Hematopoietic multipotent progenitor cell treated with erythropoietin and hydrocortisone succinate and interleukin-3 and kit ligand, for 8 days (in vitro differentiated cells): Measurements from ENCODE around the gene CCK.

ENCODE experiments used
- DNase-seq: peaks from one replicate; pipeline ENCODE4 v3.0.0-alpha.2; 2015

The CCK gene

DNA sequence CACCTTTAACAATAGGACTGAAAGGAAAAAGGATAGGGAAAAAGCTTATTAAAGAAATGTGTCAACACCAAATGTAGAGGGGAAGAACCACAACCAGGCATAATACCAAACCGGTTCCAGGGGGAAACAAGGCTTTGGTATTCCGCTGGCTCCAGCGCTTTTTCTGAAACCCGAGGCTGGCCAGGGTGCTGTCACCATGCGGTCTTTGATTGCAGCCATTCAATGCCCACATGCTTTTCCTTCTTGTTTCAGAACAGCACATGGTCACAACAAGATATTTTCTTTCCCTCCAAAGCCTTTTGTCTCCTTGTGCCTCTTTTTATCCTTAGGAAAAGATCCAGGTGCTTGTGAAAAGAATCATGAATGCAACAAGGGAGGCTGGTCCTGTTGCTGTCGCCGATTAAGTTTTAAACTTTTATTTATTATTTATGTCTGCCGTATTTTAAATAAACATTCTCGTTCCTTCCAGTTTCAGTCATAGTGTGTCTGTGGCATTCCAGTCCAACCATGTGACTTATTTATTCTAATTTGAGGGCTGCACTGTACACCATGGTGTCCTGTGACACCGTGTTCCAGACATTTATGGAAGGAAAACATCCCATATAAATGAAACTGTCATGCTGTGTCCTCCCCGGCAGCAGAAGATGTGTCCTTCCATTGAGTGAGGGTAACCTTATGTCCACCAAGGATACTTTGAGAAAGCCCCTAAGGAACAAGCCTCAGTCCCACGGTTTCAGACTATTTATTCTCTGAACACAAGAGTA, 41.1 kb downstream of the CCK start:
- DNase-seq: no peak

DNA sequence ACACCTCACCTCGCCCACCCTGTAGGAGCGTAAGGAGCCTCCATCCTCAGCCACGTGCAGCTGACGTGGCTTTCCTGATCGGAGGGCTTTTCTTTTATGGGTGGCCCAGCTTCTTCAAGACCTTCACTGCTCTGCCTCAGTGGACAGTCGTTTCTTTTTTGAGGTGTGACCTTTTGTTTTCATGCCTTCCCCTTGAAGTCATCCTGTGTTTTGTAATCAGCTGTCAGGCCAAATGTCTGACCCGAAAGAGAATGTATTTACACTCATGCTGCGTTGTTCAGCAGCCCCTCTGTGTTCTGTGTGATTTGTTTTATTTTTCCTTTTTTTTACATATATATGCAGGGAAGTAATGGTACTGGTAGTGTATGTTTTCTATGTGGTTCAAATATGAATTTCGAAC, 41.8 kb downstream of the CCK start:
- DNase-seq: no peak

DNA sequence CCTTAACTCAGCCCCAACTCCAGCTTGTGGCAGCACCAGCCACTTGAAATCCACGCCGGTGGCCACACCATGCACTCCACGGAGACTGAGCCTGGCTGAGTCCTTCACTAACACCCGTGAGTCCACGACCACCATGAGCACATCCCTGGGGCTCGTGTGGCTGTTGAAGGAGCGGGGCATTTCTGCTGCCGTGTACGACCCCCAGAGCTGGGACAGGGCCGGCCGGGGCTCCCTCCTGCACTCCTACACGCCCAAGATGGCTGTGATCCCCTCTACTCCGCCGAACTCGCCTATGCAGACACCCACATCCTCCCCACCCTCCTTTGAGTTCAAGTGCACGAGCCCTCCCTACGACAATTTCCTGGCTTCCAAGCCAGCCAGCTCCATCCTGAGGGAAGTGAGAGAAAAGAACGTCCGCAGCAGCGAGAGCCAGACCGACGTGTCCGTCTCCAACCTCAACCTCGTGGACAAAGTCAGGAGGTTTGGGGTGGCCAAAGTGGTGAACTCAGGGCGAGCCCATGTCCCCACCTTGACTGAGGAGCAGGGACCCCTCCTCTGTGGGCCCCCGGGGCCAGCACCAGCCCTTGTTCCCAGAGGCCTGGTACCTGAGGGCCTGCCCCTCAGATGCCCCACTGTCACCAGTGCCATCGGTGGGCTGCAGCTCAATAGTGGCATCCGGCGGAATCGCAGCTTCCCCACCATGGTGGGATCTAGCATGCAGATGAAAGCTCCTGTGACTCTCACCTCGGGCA, 42.9 kb downstream of the CCK start:
- DNase-seq: no peak

DNA sequence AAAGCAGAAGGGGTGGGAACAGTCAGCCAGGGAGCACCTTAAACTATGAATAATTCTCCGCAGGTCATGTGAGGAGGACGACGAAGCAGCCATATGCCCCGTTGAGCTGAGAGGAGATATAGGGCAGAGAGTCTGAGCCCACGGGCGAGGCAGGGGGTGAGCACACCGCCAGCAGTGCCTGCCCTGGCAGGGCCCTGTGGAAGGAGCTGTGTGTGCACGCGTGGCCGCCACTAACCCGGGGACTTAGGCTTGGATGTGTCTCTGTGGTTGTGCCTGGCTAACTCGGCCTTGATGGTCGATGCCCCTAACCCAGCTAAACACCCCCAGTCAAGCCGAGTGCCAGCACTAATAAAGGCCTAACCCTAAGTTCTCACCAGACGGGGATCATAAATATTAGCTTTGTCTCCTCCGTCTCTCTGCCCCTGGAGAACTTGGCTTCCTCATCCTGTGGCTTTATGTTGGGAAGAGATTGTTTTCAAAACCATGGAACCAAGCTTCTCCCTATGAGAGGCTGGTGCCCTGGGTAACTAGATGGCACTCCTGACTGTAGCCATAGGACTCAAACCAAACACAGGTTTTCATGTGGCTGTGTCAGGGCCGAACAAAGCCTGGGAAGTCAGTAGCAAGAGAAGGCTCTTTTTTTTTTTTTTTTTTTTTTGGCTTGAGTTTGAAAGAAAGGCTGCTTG, 45.4 kb downstream of the CCK start:
- DNase-seq: no peak

DNA sequence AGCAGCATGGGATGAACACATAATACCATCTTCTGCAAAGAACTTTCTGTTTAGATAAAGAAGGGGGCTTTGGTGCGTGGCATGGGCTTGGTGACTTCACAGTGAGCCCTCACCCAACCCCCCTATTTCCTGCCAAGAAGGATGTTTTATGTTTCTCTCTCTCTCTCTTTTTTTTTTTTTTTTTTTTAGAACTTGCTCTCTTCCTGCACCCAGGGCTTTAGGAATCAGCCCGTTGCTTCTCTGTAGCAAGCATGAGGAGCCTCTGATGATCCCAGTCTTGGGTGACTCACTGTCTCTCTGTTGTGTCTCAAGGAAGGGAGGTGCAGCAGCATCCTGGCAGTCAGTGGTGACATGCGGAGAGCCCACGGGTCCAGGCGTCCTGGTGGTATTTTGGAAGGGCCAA, 49.1 kb downstream of the CCK start:
- no peak for DNase-seq

DNA sequence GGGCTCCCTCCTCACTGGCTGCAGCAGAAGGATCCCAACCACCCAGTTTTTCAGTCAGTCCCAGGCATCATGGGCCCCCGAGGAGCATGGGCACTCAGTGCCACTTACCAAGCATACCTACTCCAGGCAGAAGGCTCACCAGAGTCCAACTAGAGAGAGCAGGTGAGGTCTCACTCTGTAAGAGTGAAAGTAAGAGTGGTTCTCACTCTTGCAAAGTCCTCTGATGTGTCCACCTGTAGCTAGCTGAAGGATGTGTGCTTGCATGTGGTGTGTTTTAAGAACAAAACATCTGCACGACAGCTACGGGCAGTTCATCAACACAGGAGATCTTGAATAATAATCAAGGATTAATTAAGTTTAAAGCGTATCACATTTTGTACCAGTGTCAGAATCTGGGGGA, 49.7 kb downstream of the CCK start:
- no peak for DNase-seq

DNA sequence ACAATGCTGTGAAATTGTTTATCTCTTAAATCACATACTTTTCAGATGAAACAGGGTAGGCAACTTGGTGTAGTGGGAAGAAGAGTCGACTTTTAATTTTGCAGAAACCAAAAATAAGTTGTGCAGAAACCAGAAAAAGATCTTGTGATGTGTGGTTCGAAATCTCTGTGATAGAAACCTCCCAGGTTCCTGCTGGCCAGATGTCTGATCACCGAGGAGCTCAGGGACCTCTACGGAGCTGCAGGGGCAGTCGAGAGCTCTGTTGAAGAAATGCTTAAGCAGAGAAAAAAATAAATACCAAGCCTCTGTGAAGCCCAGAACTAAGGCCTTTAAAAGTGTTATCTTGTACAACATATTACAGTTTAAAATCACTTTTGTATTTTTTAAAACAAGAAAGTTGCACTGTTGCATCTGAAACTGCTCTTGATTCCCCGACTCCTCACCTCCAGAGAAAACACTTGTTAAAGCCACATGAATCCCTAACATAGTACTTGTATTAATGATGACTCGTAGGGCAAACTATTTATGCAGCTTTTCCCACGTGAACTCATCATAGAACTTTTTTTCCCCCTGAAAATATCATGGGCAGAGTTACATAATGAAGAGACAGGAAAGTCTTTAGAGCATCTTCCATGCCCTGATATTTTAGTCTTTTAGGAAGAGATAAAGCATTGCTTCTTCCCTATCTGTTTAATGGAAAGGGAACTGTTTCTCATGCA, 51.3 kb downstream of the CCK start:
- no peak for DNase-seq

DNA sequence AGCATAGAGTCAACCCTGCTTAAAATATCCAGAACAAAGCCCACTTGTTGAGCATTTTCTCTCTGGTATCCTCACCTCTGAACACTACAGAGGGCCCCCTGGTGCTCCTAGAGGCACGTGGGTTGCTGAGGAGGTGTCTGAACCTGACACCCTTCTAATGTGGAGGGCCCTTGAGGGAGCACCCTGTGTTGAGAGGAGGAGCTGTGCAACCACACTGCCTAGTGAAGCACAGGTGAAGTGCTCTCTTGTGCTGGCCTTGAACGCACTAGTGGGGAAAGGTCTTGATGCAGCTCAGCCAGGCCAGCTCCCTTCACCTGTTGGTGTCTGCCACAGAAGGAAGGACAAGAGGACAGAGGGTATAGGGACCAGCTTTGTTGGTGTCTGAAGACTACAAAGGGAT, 51.9 kb downstream of the CCK start:
- DNase-seq: no peak

DNA sequence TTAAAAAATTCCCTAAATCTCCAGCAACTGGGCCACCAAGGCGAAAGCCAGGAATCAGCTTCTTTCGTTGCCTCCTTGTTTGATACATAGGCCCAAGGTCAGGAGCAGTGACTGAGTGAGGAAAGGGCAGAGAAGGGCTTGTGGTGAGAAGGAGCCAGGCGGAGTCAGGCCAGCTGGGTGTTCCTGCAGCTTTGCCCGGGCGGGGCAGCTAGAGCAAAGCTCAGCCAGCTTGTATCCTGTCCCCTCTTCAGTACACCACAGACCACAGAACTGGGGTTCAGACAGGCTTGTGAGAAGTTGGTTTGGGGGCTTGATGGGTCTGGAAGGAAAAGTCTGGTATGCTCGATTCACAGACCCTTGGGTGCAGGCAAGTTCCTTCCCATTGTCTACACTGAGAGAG, 52.6 kb downstream of the CCK start:
- peak; percentile 32 for DNase-seq

DNA sequence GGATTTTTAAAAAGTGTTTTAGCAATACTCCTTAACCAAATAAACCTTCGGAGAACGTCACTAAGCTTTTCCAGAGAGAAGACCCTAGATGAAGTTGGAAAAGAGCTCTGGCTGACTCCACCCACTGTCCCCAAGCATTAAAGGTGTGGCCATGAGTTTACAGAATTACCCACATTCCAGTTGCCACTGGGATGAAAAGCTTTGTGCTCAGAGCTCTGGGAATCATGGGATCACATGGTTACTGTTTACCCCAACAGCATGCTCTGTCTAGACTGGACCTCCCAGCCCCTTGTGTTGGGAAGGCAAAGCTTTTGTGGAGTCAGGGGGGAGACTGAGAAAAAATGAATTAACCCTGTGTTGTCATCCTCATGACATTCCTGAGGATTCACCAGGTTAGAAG, 55.3 kb downstream of the CCK start:
- DNase-seq: no peak

DNA sequence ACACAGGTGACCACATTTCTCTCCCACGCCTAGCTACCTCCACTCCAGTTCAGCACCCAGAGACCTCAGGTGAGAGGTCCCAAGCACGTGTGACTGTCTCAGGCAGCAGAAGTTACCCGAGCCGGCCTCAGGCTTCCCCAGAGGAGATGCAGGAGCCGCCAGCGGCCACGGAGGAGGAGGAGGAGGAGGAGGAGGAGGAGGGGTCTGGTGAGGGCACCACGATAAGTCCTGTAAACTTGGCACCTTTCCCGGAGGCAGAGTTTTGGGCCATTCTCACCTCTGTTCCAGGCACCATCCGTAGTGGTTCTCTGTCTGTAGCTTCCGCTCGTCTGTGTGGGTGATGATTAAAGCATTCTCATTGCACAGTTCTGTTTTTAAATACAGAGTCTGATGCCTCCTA, 56.1 kb downstream of the CCK start:
- DNase-seq: peak; percentile 20
